ENCODE data around the gene SSUH2. TPM values are rescaled to one million over a fixed set of nuclear protein-coding genes. Genes with fewer than 3 reads are reported as not detected.

Gene SSUH2
- total RNA-seq, 4 donors from 2014 or later = 0.70 to 1.5 TPM; not detected in 2

DNA sequence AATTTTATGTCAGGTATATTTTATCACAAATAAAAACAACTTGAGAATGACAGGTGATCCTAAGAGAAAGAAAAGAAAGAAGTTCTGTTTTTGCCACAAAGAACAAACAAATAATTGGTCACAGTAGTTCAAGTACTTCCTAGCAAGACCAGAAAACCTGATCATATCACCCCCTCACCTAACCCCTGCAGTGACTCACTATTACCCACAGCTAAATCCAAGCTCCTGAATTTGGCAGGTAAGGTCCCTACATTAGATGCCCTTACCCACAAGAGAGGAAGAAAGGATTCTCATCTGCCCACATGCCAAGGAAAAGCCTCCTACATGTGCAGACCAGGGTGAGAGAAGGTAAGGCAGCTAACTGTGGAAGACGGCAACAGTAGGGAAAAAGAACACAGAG is 4.4 kb downstream of the SSUH2 start:
- DNase-seq = no peak
- no peak overlapping the region for H3K4me3 ChIP-seq
- no peaks in the 10 kb centered on the region for H3K36me3 ChIP-seq
- H3K4me1 ChIP-seq = no peaks in the 10 kb centered on the region
- TF ChIP-seq, protein P1, sequence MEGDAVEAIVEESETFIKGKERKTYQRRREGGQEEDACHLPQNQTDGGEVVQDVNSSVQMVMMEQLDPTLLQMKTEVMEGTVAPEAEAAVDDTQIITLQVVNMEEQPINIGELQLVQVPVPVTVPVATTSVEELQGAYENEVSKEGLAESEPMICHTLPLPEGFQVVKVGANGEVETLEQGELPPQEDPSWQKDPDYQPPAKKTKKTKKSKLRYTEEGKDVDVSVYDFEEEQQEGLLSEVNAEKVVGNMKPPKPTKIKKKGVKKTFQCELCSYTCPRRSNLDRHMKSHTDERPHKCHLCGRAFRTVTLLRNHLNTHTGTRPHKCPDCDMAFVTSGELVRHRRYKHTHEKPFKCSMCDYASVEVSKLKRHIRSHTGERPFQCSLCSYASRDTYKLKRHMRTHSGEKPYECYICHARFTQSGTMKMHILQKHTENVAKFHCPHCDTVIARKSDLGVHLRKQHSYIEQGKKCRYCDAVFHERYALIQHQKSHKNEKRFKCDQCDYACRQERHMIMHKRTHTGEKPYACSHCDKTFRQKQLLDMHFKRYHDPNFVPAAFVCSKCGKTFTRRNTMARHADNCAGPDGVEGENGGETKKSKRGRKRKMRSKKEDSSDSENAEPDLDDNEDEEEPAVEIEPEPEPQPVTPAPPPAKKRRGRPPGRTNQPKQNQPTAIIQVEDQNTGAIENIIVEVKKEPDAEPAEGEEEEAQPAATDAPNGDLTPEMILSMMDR (IDR thresholded peaks at IDR 0.05) = no peak
- no peak for TF ChIP-seq POLR2A (IDR thresholded peaks at IDR 0.05)
- H3K9me3 ChIP-seq = no peaks in the 10 kb centered on the region
- intact Hi-C loops (cut with DNase I; ENCODE audit: low total_unique reads) = no loop called here
- no peaks in the 10 kb centered on the region for H3K27me3 ChIP-seq
- no peak overlapping the region for H3K27ac ChIP-seq

DNA sequence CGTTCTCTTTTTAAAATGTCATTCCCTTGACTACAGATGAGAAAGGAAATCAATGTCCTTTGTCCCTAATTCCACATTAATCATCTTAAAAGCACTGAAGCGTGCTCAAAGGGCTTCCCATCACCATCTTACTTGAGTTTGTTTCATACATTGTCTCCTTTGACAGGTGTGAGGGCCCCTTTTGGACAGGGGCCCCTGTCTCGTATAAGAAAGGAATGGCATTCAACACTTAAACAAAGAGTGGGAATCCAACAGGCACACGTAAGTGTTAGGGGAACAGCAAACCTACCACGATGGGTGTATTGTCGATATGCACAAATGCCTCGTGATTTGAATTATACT is 5.0 kb downstream of the SSUH2 start:
- H3K9me3 ChIP-seq = no peaks in the 10 kb centered on the region
- H3K27ac ChIP-seq = no peak overlapping the region
- no peaks in the 10 kb centered on the region for H3K36me3 ChIP-seq
- TF ChIP-seq, protein P1 (IDR thresholded peaks at IDR 0.05) = no peak
- no peak for TF ChIP-seq POLR2A (IDR thresholded peaks at IDR 0.05)
- no peak overlapping the region for H3K4me3 ChIP-seq
- intact Hi-C loops (cut with DNase I; ENCODE audit: low total_unique reads) = no loop called here
- H3K27me3 ChIP-seq = no peaks in the 10 kb centered on the region
- H3K4me1 ChIP-seq = no peaks in the 10 kb centered on the region
- no peak for DNase-seq

GRCh38 chr3:8638994-8639658 is 5.5 kb downstream of the SSUH2 start:
- H3K4me3 ChIP-seq = no peak overlapping the region
- TF ChIP-seq, protein P1 (IDR thresholded peaks at IDR 0.05) = no peak
- TF ChIP-seq POLR2A (IDR thresholded peaks at IDR 0.05) = no peak
- intact Hi-C loops (cut with DNase I; ENCODE audit: low total_unique reads) = no loop called here

GRCh38 chr3:8637348-8637747 is 7.2 kb downstream of the SSUH2 start:
- Histone ChIP-seq H3K4me1 (no peaks in the 10 kb centered on the region), H3K4me3 (no peak overlapping the region), H3K27ac (no peak overlapping the region), H3K9me3 (no peaks in the 10 kb centered on the region), H3K36me3 (no peaks in the 10 kb centered on the region), H3K27me3 (no peaks in the 10 kb centered on the region)
- TF ChIP-seq, protein P1 (IDR thresholded peaks at IDR 0.05) = no peak
- TF ChIP-seq POLR2A (IDR thresholded peaks at IDR 0.05) = no peak
- DNase-seq = no peak
- intact Hi-C loops (cut with DNase I; ENCODE audit: low total_unique reads) = no loop called here

More at GRCh38 chr3:8638994-8639658, 5.5 kb downstream of the SSUH2 start:
- Histone ChIP-seq H3K9me3 (no peaks in the 10 kb centered on the region), H3K4me1 (no peaks in the 10 kb centered on the region), H3K27ac (no peak overlapping the region), H3K27me3 (no peaks in the 10 kb centered on the region), H3K36me3 (no peaks in the 10 kb centered on the region)
- peak in 1 of 2 donors; percentile 28 for DNase-seq

GRCh38 chr3:8635631-8636030 is 9.0 kb downstream of the SSUH2 start:
- no peak overlapping the region for H3K27ac ChIP-seq
- H3K27me3 ChIP-seq = no peaks in the 10 kb centered on the region
- H3K9me3 ChIP-seq = no peaks in the 10 kb centered on the region
- intact Hi-C loops (cut with DNase I; ENCODE audit: low total_unique reads) = no loop called here
- no peak overlapping the region for H3K4me3 ChIP-seq
- no peak for TF ChIP-seq POLR2A (IDR thresholded peaks at IDR 0.05)
- TF ChIP-seq, protein P1 (IDR thresholded peaks at IDR 0.05) = no peak
- H3K4me1 ChIP-seq = no peaks in the 10 kb centered on the region
- no peak for DNase-seq
- no peaks in the 10 kb centered on the region for H3K36me3 ChIP-seq

All from uterus (tissue), 4 donors.